Suprapubic skin (tissue), 4 donors: ENCODE measurements around the gene FRYL. TPM values are rescaled to one million over a fixed set of nuclear protein-coding genes. Genes with fewer than 3 reads are reported as not detected.

Experiments
- DNase-seq, 2 donors: peaks; one replicate each; pipeline ENCODE4 v3.0.0-alpha.2; 2019; ENCODE audit warnings: low spot score in 2 of 2
- H3K27ac ChIP-seq: fragments of 200-600 bp; sonication (generic); one replicate; pipeline ENCODE4 v1.5.1; 2019
- H3K27me3 ChIP-seq: fragments of 200-600 bp; sonication (generic); one replicate; pipeline ENCODE4 v1.5.1; 2019
- H3K36me3 ChIP-seq: fragments of 200-600 bp; sonication (generic); one replicate; pipeline ENCODE4 v1.5.1; 2019
- H3K4me1 ChIP-seq: fragments of 200-600 bp; sonication (generic); one replicate; pipeline ENCODE4 v1.5.1; 2019
- H3K4me3 ChIP-seq: fragments of 200-600 bp; sonication (generic); one replicate; pipeline ENCODE4 v1.5.1; 2019; ENCODE audit warnings: mild to moderate bottlenecking
- H3K9me3 ChIP-seq: fragments of 200-600 bp; sonication (generic); one replicate; pipeline ENCODE4 v1.5.1; 2019
- EP300 ChIP-seq: sonication (generic); formaldehyde crosslinking; IDR thresholded peaks from one replicate; pipeline ENCODE4 v1.6.1; 2017; ENCODE audit warnings: antibody characterized with exemption
- POLR2A ChIP-seq, 2 donors: fragments of 450-650 bp; IDR thresholded peaks; one replicate each; pipeline ENCODE4 v1.6.1; 2017; ENCODE audit warnings: antibody characterized with exemption in 2 of 2, mild to moderate bottlenecking in 2 of 2, moderate library complexity in 2 of 2
- POLR2AphosphoS5 ChIP-seq, 3 donors: sonication (generic); formaldehyde crosslinking; IDR thresholded peaks; one replicate each; pipeline ENCODE4 v1.6.1; 2017; ENCODE audit warnings: antibody characterized with exemption in 3 of 3
- WGBS: methylation state at CpG from one replicate; pipeline ENCODE4 v1.1.5; 2018; 5-methylcytosine and 5-hydroxymethylcytosine counted together
- total RNA-seq, 4 donors: library from RNA; depleted of rRNA; stranded (reverse); fragments of >200 nt; gene quantifications; one replicate each; pipeline ENCODE4 v1.1.0, GENCODE V29; 2016
- TF ChIP-seq, protein P1 (sequence below), 2 donors: fragments of 200-600 bp in 1 of 2; fragments of 450-650 bp in 1 of 2; sonication (generic) in 1 of 2; IDR thresholded peaks; one replicate each; pipeline ENCODE4 v1.5.1; 2016 to 2019; ENCODE audit warnings: antibody characterized with exemption in 2 of 2, mild to moderate bottlenecking in 1 of 2, moderate library complexity in 1 of 2

The FRYL gene
- total RNA-seq, 4 donors from 2014 or later = 48.4 to 168 (median 73.5) TPM

DNA sequence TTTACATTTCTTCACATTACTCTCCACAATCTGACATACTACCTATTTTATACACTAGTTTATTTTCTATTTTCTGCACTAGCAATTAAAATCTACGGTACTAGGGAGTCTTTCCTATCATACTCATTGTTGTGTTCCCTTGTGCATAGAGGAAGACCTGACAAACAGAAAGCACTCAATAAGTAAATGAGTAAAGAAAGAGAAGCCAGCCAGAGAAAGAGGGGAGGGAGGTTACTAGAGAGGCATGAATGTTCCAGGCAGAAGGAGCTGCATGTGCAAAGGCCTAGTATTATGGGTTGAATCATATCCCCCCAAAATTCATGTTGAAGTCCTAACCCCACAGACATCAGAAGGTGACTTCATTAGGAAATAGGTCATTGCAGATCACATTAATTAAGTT, 176.0 kb downstream of the FRYL start:
- Histone ChIP-seq H3K4me3 (no peak overlapping the region), H3K9me3 (no peaks in the 10 kb centered on the region), H3K27me3 (no peaks in the 10 kb centered on the region), H3K27ac (no peak overlapping the region), H3K36me3 (peaks cover 21% of the 10 kb centered on the region), H3K4me1 (no peaks in the 10 kb centered on the region)
- WGBS = 100% methylated on average over 1 of the region's 1 CpG
- DNase-seq = no peak
- TF ChIP-seq POLR2A (IDR thresholded peaks at IDR 0.05) (no peak), EP300 (no peak), POLR2AphosphoS5 (IDR thresholded peaks at IDR 0.05) (no peak)
- TF ChIP-seq, protein P1, sequence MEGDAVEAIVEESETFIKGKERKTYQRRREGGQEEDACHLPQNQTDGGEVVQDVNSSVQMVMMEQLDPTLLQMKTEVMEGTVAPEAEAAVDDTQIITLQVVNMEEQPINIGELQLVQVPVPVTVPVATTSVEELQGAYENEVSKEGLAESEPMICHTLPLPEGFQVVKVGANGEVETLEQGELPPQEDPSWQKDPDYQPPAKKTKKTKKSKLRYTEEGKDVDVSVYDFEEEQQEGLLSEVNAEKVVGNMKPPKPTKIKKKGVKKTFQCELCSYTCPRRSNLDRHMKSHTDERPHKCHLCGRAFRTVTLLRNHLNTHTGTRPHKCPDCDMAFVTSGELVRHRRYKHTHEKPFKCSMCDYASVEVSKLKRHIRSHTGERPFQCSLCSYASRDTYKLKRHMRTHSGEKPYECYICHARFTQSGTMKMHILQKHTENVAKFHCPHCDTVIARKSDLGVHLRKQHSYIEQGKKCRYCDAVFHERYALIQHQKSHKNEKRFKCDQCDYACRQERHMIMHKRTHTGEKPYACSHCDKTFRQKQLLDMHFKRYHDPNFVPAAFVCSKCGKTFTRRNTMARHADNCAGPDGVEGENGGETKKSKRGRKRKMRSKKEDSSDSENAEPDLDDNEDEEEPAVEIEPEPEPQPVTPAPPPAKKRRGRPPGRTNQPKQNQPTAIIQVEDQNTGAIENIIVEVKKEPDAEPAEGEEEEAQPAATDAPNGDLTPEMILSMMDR (IDR thresholded peaks at IDR 0.05) = no peak

DNA sequence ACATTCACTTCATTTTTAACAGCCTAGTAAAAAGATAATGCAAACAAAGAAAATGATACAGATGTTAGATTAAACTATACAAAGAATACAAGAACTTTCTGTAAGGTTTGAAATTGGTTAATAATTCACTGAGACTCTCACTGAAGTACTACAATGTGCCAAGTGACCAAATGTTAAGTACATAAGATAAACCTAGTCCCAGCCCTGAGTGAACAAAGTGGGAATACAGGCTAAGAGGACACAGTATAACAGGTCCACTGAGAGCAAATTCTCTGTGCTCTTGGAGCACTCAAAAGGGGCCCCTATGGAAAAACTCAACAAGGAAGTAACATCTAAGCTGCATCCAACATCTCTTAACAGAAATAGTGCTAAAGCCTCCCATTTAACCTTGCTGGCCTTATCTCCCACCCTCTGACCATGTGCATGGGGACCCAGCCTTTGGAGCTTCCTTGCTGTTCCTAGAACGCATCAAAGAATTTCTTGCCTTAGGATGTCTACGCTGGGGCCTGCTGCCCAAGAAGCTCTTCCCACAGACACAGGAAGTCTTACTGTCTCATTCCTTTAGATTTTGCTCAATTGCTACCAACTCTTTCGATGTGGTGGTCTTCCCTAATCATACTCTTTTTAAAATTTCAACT, 176.6 kb downstream of the FRYL start:
- TF ChIP-seq, protein P1 (IDR thresholded peaks at IDR 0.05) = no peak
- TF ChIP-seq EP300 (no peak), POLR2A (IDR thresholded peaks at IDR 0.05) (no peak), POLR2AphosphoS5 (IDR thresholded peaks at IDR 0.05) (no peak)
- H3K27ac ChIP-seq = no peak overlapping the region

GRCh38 chr4:48602763-48603162, 177.3 kb downstream of the FRYL start:
- 93% methylated on average over 4 of the region's 4 CpGs for WGBS
- TF ChIP-seq POLR2AphosphoS5 (IDR thresholded peaks at IDR 0.05) (no peak), EP300 (no peak), POLR2A (IDR thresholded peaks at IDR 0.05) (no peak)
- TF ChIP-seq, protein P1 (IDR thresholded peaks at IDR 0.05) = no peak
- no peaks in the 10 kb centered on the region for H3K4me1 ChIP-seq
- no peak overlapping the region for H3K27ac ChIP-seq
- no peaks in the 10 kb centered on the region for H3K9me3 ChIP-seq
- H3K27me3 ChIP-seq = no peaks in the 10 kb centered on the region
- H3K4me3 ChIP-seq = no peak overlapping the region
- no peak for DNase-seq
- H3K36me3 ChIP-seq = peaks cover 22% of the 10 kb centered on the region

More for the DNA sequence above, 176.6 kb downstream of the FRYL start:
- no peak for DNase-seq
- Histone ChIP-seq H3K9me3 (no peaks in the 10 kb centered on the region), H3K4me1 (no peaks in the 10 kb centered on the region), H3K27me3 (no peaks in the 10 kb centered on the region), H3K36me3 (peaks cover 22% of the 10 kb centered on the region), H3K4me3 (no peak overlapping the region)
- WGBS = 95% methylated on average over 3 of the region's 3 CpGs

- H3K4me1 ChIP-seq = no peaks in the 10 kb centered on the region
- WGBS = 83% methylated on average over 3 of the region's 3 CpGs
- H3K4me3 ChIP-seq = no peak overlapping the region
- no peaks in the 10 kb centered on the region for H3K27me3 ChIP-seq
- no peak overlapping the region for H3K27ac ChIP-seq
- DNase-seq = no peak
- peaks cover 22% of the 10 kb centered on the region for H3K36me3 ChIP-seq
- no peak for TF ChIP-seq EP300
- no peak for TF ChIP-seq POLR2AphosphoS5 (IDR thresholded peaks at IDR 0.05)
- TF ChIP-seq POLR2A (IDR thresholded peaks at IDR 0.05) = no peak
- TF ChIP-seq, protein P1 (IDR thresholded peaks at IDR 0.05) = no peak
- no peaks in the 10 kb centered on the region for H3K9me3 ChIP-seq
Measured at GRCh38 chr4:48602222-48602621, 177.9 kb downstream of the FRYL start.

DNA sequence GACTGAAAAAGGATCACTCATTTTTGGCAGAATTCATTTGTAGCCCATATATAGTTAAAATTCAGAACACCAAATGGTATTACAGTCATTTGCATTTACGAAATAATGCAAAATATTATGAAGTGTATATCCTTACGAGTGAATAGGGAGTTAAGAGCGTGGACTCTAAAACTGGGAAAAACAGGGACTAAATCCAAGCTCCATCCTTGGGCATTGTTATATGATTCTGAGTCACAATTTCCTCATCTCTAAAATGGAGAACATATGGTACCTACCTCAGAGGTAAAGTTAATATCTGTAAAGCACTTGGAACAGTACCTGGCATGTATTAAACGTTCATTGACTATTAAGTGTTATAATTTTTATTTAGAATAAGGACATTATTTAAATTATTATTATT, 183.7 kb downstream of the FRYL start:
- H3K27me3 ChIP-seq = no peaks in the 10 kb centered on the region
- H3K9me3 ChIP-seq = no peaks in the 10 kb centered on the region
- WGBS = 93% methylated on average over 4 of the region's 4 CpGs
- no peak overlapping the region for H3K27ac ChIP-seq
- no peak overlapping the region for H3K4me3 ChIP-seq
- TF ChIP-seq POLR2A (IDR thresholded peaks at IDR 0.05) (no peak), POLR2AphosphoS5 (IDR thresholded peaks at IDR 0.05) (no peak), EP300 (no peak)
- TF ChIP-seq, protein P1 (IDR thresholded peaks at IDR 0.05) = no peak
- peaks cover 26% of the 10 kb centered on the region for H3K36me3 ChIP-seq
- H3K4me1 ChIP-seq = no peaks in the 10 kb centered on the region
- no peak for DNase-seq
